Stimulated activated effector memory CD8-positive, alpha-beta T cell treated with anti-CD3 and anti-CD28 coated beads, Interleukin-12 subunit alpha, Interleukin-12 subunit beta, amount 100 ng/mL, for 72 hours (primary cell): ENCODE results near the gene TMEM158.

Experiments
- ATAC-seq: fragments of 150-1000 bp; cut with Tn5 transposase; 2 replicates; pipeline ENCODE4 v1.10.0; 2021
- DNase-seq, 2 donors: peaks; one replicate each; pipeline ENCODE4 v3.0.0; 2021 to 2022; ENCODE audit warnings: low spot score in 2 of 2
- H3K27ac Mint-ChIP-seq: one replicate; pipeline ENCODE4 v1.8.0; 2022; ENCODE audit warnings: mild to moderate bottlenecking, mixed read lengths
- H3K36me3 Mint-ChIP-seq: one replicate; pipeline ENCODE4 v1.8.0; 2022; ENCODE audit warnings: mild to moderate bottlenecking, mixed read lengths
- H3K4me1 Mint-ChIP-seq: one replicate; pipeline ENCODE4 v1.8.0; 2022; ENCODE audit warnings: mixed read lengths
- H3K4me3 Mint-ChIP-seq: one replicate; pipeline ENCODE4 v1.8.0; 2022; ENCODE audit warnings: mild to moderate bottlenecking, mixed read lengths
- H3K9me3 Mint-ChIP-seq: one replicate; pipeline ENCODE4 v1.8.0; 2022; ENCODE audit warnings: mixed read lengths

TMEM158 gene

DNA sequence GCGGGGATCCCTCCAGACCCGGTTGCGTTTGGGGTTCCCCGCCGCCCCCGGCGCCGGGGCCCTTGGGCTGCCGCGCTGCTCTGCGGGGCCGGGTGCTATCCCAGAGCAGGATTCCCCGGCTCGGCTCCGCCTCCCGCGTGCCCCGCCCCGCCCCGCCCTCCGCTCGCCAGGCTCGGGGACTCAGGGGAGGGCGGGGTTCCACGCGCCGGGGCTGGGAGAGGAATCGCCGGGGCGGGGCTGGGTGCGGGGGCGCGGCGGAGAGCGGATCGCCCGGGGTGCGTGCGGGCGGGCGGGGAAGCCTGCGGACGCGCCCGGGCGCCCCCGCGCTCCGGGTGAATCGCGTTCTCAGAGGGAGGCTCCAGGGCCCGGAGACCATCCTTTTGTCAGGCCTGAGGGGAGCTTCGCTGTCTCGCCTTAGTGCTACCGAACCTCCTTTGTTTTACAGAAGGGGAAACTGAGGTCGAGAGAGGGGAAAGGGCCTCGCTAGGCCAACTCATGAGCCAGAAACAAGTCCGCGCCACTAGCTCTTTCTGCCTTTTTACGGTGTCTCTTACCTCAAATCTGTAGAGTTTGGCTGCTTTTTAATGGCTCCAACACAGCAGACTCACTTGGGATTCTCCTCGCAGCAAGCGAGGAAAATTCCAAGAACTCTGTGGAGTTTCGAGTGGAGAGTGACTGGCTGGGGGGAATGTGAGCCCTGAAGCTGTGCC lies at the start of gene TMEM158:
TSS of gene TMEM158 (minus strand) at position 82 of the 710 bp plus-strand sequence. CDS start 260 bp downstream, outside the sequence.
- Mint-ChIP-seq H3K4me3 (peak within 1 kb of the TSS; percentile 71), H3K27ac (no peak within 1 kb of the TSS), H3K4me1 (peaks cover 17% of the 10 kb centered on the region), H3K9me3 (no peaks in the 10 kb centered on the region), H3K36me3 (peaks cover 8% of the 10 kb centered on the region)
- DNase-seq: peak; percentile 40 to 72
- peak; percentile 86 for ATAC-seq

DNA sequence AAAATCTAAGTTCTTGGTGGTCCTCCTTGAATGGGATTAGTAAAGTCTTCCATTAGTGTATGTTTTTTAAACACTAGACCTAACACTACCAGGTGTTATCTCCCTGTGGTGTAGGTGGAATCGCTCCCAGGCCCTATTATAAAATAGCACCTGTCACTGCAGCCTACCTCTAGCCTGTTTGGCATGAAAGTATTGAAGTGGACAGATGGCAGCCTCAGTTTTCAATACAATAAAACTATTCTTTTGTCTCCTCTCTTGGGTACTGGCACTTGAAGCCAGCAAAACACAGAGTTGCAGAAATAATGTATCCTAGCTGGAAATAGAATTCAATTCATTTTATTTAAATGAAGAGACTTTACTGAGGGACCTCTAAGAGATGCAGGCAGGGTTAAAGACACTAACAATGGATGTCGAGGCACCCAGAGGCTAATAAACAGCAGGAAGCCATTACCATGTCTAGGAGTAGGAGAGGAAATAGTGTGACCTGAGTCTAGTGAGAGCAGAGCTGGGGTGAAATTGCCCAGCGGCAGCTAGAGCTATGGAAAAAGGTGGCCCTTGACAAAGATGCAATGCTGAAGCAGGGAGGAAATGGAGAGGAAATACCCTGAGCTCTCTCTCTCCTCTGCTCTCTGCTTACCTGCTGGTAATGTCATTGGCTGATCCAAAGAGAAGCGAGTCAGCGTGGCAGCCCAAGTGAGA lies 49.1 kb upstream of the TMEM158 start:
- ATAC-seq (no peak), DNase-seq (peak in 1 of 2 donors; percentile 22)
- Mint-ChIP-seq H3K36me3 (no peaks in the 10 kb centered on the region), H3K9me3 (peaks cover 7% of the 10 kb centered on the region), H3K27ac (no peak overlapping the region), H3K4me1 (no peaks in the 10 kb centered on the region), H3K4me3 (no peak overlapping the region)

DNA sequence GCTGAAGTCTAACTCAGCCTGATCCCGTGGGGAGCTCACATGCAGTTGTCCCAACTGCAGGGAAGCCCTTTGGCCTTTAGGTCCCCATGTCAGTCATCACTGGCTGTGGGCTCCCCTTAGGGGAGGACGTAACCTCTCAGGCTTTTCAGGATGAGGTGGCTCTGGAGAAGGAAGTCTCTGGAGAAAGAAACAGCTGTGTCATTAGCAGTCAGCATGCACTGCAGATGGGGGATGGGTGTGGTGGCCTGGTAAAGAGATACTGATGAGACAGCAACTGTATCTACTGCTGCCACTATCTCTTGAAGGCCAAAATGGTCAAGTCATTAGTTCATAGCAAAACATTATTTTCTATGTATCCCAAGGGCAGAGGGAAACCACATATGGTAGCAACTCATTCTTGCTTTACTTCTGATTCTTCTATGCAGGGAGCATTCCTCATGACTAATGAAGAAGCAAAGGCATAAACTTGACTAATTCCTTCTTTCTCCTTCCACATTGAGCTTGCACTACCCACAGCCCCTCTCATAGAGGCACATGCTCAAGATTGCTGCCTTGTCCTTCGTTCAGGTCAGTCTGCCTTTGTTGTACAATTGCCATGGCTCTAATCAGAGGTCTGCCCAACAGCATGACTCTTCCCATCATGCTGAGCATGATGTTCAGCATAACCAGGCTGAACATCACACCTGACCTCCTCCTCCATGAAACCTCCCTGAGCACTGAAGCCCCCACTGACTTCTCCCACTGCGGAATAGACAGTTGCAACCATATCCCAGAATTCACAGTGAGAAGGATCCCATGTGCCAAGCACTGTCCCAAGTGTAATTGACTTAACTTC lies 47.8 kb upstream of the TMEM158 start:
- no peak overlapping the region for H3K27ac Mint-ChIP-seq
- ATAC-seq: peak; percentile 26
- H3K9me3 Mint-ChIP-seq: peaks cover 4% of the 10 kb centered on the region
- peak in 1 of 2 donors; percentile 13 for DNase-seq
- no peaks in the 10 kb centered on the region for H3K36me3 Mint-ChIP-seq
- no peak overlapping the region for H3K4me3 Mint-ChIP-seq
- no peaks in the 10 kb centered on the region for H3K4me1 Mint-ChIP-seq

DNA sequence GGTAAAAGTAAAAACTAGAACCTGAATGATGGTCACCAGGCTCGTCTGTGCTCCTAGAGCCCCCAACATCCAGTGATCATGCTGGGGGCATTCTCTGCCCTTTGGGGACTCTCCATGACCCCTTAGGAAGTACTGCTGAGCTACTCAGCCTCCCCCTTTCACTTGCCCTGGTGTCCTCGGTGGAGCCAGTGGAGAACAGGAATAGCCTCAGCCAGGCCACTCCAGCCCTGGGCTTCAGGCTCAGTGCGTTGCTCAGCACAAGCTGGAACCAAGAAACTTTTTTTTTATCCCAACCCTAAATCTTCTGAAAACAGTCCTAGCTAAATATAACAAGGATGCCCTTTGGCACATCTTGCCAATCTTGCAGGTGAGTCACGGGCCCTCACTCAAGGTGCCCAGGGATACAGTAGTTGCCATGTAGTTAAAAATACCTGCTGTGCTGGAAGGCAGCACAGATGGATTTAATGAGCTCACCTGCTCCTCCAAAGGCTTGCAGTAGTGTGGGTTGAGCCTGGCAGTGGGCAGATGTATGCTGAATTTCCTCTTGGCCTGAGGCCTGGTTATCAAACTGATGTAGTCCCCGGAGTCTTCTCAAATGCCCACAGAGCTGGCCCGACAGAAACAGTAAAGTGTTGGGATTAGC lies 46.9 kb upstream of the TMEM158 start:
- Mint-ChIP-seq H3K4me3 (no peak overlapping the region), H3K27ac (no peak overlapping the region), H3K36me3 (no peaks in the 10 kb centered on the region), H3K9me3 (peaks cover 4% of the 10 kb centered on the region), H3K4me1 (no peaks in the 10 kb centered on the region)
- DNase-seq: no peak
- no peak for ATAC-seq

DNA sequence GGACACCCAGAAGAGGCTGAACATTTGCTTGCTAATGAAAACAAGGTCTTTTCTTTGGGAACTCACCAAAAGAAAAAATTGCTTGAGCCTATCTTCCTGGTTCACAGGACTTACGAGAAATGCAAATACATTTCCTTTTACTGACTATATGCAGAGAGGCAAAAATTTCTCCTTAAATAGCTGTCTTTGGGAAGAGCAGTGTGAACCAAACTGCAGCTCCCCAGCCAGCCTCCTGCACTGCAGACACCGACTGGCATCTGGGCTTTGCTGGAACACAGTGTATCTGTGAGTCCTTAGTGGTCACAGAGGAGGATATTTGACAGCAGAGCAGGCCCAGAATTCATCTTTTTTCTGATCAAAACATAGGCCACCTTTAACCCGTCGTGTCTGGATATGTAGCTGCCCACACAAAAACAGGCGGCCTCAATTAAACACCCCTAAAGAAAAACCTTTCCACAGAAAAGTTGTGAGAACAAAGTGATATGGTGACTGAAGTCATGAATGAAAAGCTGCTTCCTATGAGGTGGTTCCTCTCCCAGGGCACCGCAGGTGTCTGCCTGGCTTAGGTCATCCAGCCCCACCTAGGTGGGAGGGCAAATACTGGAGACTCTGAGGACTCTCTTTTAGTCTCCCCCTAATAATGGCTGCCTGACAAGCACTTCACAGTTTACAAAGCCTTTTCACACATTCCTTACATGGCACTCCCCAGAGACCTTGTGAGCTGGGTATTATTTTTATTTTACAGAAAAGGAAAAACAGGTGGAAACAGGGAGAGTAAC lies 46.1 kb upstream of the TMEM158 start:
- Mint-ChIP-seq H3K36me3 (no peaks in the 10 kb centered on the region), H3K4me3 (no peak overlapping the region), H3K27ac (no peak overlapping the region), H3K9me3 (peaks cover 2% of the 10 kb centered on the region), H3K4me1 (no peaks in the 10 kb centered on the region)
- ATAC-seq: no peak
- no peak for DNase-seq

DNA sequence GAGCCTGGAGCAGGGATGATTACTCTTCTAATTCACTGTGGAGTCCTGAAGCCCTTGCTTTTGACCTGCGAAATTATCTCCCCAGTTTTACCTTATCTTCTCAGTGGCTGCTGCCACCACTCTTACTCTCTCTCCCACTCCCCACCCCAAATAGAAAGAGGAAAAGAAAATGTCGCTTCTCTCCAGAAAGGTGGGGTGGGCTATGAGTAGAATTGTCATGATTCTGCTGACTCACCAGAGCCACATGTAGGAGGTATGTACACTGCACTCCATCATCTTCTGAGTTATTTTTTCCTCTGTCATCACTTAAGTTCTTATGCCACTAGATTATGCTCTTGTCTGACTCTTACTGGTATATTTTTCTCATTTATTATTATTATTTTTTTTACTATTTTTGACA lies 43.9 kb upstream of the TMEM158 start:
- DNase-seq: no peak
- Mint-ChIP-seq H3K4me1 (no peaks in the 10 kb centered on the region), H3K4me3 (no peak overlapping the region), H3K36me3 (no peaks in the 10 kb centered on the region), H3K9me3 (no peaks in the 10 kb centered on the region), H3K27ac (no peak overlapping the region)
- ATAC-seq: no peak

DNA sequence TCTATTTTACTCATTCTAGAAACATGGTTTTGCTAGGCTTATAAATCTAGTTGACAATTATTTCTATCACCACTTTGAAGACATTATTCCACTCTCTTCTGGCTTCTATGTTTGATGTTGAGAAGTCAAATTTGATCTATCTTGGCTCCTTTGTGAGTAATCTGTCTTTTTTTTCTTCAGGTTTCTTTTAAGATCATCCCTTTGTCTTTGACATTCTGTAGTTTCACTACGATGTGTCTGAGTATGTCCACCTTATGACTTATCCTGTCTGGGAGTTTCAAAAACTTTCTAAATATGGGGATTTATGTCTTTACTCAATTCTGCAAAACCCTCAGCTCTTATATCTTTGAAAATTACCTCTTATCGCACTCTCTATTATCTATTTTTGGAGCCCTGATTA lies 41.0 kb upstream of the TMEM158 start:
- Mint-ChIP-seq H3K27ac (no peak overlapping the region), H3K4me3 (no peak overlapping the region), H3K9me3 (no peaks in the 10 kb centered on the region), H3K36me3 (no peaks in the 10 kb centered on the region), H3K4me1 (no peaks in the 10 kb centered on the region)
- DNase-seq: no peak
- no peak for ATAC-seq

DNA sequence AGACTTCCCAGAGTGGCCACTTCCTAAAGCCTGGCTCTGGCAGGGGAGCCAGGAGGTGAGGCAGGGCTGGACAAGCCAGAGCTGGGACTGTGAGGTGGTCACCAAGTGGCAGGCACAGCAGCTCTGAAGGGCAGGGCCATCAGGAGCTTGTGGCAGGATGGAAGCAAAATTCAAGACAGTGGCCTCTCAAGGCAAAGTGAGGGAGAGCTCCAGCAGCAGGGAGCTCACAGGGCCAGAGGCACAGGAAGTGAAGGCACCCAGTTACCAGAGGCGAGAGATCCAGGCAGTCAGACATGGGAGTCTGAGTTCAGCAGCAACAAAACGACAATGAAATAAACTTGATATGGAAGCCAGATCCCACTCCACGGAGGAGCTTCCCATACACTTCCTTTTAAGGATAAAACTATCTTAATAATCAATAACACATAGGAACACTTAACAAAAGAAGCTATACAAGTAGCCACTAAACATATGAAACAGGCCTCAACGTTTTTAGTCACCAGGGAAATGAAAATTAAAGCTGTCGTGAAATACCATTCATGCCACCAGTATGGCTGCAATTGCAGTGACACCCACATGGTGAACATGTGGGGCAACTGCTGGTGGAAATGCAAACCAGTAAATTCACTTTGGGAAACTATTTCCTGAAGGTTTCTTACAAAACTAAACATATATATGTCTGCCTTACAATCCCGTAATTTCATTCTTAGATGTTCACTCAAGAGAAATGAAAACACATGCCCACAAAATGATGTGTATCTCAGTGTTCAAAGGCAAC lies 35.4 kb upstream of the TMEM158 start:
- Mint-ChIP-seq H3K27ac (no peak overlapping the region), H3K4me1 (no peaks in the 10 kb centered on the region), H3K4me3 (no peak overlapping the region), H3K36me3 (no peaks in the 10 kb centered on the region), H3K9me3 (no peaks in the 10 kb centered on the region)
- ATAC-seq (no peak), DNase-seq (peak in 1 of 2 donors; percentile 32)

DNA sequence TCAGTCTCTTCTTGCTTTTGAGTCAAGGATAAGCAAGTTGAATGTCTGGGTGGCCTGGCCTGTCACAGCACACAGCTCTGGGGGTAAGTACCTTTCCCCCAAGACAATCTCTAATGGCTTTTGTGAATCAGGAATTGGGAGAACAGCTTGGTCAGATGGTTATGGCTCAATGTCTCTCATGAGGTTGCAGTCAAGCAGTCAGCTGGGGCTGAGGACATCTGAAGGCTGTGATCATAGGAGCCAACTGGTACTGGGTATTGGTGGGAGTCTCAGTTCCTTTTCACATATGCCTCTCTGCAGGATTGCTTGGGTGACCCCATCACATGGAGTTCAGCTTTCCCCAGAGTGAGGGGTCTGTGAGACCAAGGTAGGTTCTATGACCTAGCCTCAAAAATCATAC lies 33.0 kb upstream of the TMEM158 start:
- DNase-seq (peak in 1 of 2 donors; percentile 37), ATAC-seq (no peak)
- Mint-ChIP-seq H3K4me1 (no peaks in the 10 kb centered on the region), H3K36me3 (no peaks in the 10 kb centered on the region), H3K27ac (no peak overlapping the region), H3K9me3 (no peaks in the 10 kb centered on the region), H3K4me3 (no peak overlapping the region)

DNA sequence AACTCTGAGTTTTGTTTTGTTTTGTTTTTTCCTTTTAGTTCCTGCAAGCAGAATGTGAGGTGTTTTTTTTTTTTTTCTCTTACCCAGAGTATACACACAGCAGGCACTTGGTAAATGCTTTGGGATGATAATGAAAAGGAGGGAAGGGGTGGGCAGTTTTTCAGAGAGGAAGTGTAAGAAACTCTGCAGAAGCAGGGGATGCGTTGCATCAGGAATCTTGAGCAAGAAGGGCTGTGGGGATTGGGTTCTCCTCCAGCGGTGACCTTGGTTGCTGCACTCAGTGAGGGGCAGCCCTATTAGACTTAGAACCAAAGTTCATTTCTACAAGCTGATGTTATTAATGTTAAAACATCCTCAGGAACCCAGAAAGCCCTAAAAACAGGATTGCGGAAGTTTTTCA lies 32.2 kb upstream of the TMEM158 start:
- Mint-ChIP-seq H3K27ac (no peak overlapping the region), H3K4me1 (no peaks in the 10 kb centered on the region), H3K9me3 (no peaks in the 10 kb centered on the region), H3K4me3 (no peak overlapping the region), H3K36me3 (no peaks in the 10 kb centered on the region)
- no peak for ATAC-seq
- no peak for DNase-seq

DNA sequence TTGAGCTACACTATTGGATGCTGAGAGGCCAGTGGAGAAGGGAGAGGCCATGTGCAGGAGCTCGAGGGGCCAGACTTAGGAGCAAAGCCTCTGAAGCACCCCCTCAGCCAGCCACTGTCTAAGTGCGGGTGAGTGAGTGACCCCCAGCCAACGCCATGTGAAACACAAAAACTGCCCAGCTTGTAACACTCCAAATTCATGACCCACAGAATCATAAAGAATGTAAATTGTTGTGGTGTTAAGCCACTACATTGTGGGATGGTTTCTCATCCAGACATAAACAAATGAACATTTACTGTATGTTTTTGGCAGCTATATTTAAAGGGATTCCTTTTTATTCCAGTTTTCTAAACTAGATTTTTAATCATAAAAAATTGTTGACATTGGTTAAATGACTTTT lies 27.2 kb upstream of the TMEM158 start:
- Mint-ChIP-seq H3K4me1 (no peaks in the 10 kb centered on the region), H3K4me3 (no peak overlapping the region), H3K9me3 (no peaks in the 10 kb centered on the region), H3K36me3 (no peaks in the 10 kb centered on the region), H3K27ac (no peak overlapping the region)
- ATAC-seq (no peak), DNase-seq (no peak)

DNA sequence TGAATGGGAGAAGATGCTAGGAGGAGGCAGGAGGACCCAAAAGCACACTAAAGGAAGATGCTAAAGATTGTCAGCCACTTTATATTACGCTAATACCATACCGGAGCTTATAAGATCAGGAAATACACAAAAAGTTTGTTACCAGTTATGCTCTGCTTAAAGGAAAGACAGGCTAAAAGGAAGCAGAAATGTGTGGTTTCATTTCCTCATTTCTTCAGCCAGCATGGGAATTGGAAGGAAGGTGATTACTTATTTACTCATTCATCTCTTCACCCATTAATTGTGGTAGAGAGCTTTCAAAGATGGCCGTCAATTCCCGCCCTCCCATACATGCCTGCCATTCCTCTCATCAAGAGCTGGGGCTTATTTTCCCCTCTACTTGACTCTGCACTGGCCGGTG lies 26.7 kb upstream of the TMEM158 start:
- DNase-seq: no peak
- Mint-ChIP-seq H3K4me3 (no peak overlapping the region), H3K4me1 (no peaks in the 10 kb centered on the region), H3K9me3 (no peaks in the 10 kb centered on the region), H3K36me3 (no peaks in the 10 kb centered on the region), H3K27ac (no peak overlapping the region)
- ATAC-seq: no peak

DNA sequence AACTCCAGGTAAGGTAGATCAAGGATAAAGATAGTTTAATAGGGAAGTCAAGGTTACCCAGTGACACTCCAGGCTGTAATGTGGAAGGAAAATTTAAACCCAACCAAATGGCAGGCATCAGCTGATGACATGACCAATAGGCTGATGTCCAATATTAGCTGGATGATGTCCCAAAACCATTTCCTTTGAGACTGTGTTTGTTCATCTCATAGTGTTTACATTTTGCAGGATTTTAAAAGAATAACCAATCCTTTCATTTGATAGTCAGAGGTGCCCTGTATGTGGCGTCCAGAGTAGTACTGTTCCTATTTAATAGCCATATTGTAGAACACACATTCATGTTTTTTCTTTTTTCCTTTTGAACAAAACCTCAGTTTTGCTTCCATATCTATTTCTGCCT lies 23.3 kb upstream of the TMEM158 start:
- no peak for ATAC-seq
- no peaks in the 10 kb centered on the region for H3K36me3 Mint-ChIP-seq

DNA sequence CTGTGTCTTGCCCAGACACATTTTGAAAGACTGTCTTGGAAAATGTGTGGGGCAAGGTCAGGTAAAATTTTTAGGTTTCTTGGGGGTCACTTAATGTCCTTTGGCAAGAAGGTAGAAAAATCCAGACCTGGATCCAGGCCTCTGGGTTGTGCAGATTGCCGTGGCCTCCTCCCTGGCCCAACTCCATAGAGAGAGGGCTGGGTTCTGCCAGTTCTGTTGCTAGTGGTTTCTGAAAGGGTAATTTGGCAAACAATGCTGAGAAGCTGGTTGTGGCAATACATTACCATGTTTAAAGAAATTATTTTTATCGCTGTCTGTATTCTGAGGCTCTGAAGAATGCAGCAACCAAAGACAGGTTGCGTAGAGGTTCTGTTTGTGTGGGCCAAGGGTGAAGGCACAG lies 20.2 kb upstream of the TMEM158 start:
- no peak overlapping the region for H3K27ac Mint-ChIP-seq
- ATAC-seq: no peak
- no peak for DNase-seq
- H3K9me3 Mint-ChIP-seq: no peaks in the 10 kb centered on the region
- no peaks in the 10 kb centered on the region for H3K36me3 Mint-ChIP-seq
- H3K4me1 Mint-ChIP-seq: no peaks in the 10 kb centered on the region
- no peak overlapping the region for H3K4me3 Mint-ChIP-seq

More for the DNA sequence above, 23.3 kb upstream of the TMEM158 start:
- DNase-seq: no peak
- Mint-ChIP-seq H3K27ac (no peak overlapping the region), H3K4me3 (no peak overlapping the region), H3K4me1 (no peaks in the 10 kb centered on the region), H3K9me3 (no peaks in the 10 kb centered on the region)
